Body of pancreas (tissue), 4 donors: Measurements from ENCODE around the gene FOXP1. TPM values are rescaled to one million over a fixed set of nuclear protein-coding genes. Genes with fewer than 3 reads are reported as not detected.

Source experiments
- ATAC-seq: fragments of 150-250 bp; one replicate; pipeline ENCODE4 v1.9.1; 2016
- DNase-seq, 4 donors: peaks; one replicate each; pipeline ENCODE4 v3.0.0-alpha.2; 2019
- H3K27ac ChIP-seq, 4 donors: fragments of 200-600 bp; sonication (generic); 1 replicate in 3 of 4; 2 replicates in 1 of 4; pipeline versions ENCODE4 v1.5.1 to v1.6.1; 2016 to 2019; ENCODE audit warnings: mild to moderate bottlenecking in 1 of 4, mixed read lengths in 1 of 4, moderate library complexity in 1 of 4
- H3K27me3 ChIP-seq, 2 donors: fragments of 200-600 bp; sonication (generic); one replicate each; pipeline ENCODE4 v1.6.0; 2016; ENCODE audit warnings: mild to moderate bottlenecking in 1 of 2
- H3K36me3 ChIP-seq, 2 donors: fragments of 200-600 bp; sonication (generic); replicated peaks in 1 of 2; 2 replicates each; pipeline ENCODE4 v1.5.1; 2016; ENCODE audit warnings: low read depth in 2 of 2; ENCODE audit not compliant: insufficient read depth in 1 of 2
- H3K4me1 ChIP-seq: fragments of 200-600 bp; sonication (generic); one replicate; pipeline ENCODE4 v1.6.0; 2016
- H3K4me3 ChIP-seq, 2 donors: fragments of 200-600 bp; sonication (generic); 1 replicate in 1 of 2; 2 replicates in 1 of 2; pipeline ENCODE4 v1.5.1; 2016 to 2019
- H3K9me3 ChIP-seq, 3 donors: fragments of 200-600 bp; sonication (generic); 1 replicate in 2 of 3; 2 replicates in 1 of 3; pipeline ENCODE4 v1.5.1; 2016
- POLR2A ChIP-seq, 3 donors: fragments of 450-650 bp; IDR thresholded peaks; one replicate each; pipeline ENCODE4 v1.6.1; 2016; ENCODE audit warnings: antibody characterized with exemption in 3 of 3, mild to moderate bottlenecking in 2 of 3
- WGBS, 2 donors: methylation state at CpG; one replicate each; pipeline ENCODE4 v1.1.5; 2017; 5-methylcytosine and 5-hydroxymethylcytosine counted together
- intact Hi-C: fragments of 100-400 bp; cut with DNase I; formaldehyde crosslinking; loops from one replicate; pipeline ENCODE4 v1.15.1; 2023
- total RNA-seq, 2 donors: library from RNA; depleted of rRNA; stranded (reverse); fragments of >200 nt; gene quantifications; one replicate each; pipeline ENCODE4 v1.1.0, GENCODE V29; 2016
- TF ChIP-seq, protein P1 (sequence below), 7 experiments: fragments of 450-650 bp in 4 of 7; fragments of 200-600 bp in 3 of 7; sonication (generic) in 3 of 7; IDR thresholded peaks; one replicate each; pipeline ENCODE4 v1.5.1; 2016 to 2019; ENCODE audit warnings: antibody characterized with exemption in 7 of 7

FOXP1 gene
- total RNA-seq, 2 donors from 2014 or later = 85.7 to 86.1 TPM

GRCh38 chr3:71495708-71496472 is 87.6 kb downstream of the FOXP1 start:
- Histone ChIP-seq H3K36me3 (no peaks in the 10 kb centered on the region), H3K4me1 (peaks cover 16% of the 10 kb centered on the region), H3K9me3 (no peaks in the 10 kb centered on the region), H3K27ac (peak overlapping the region in 1 of 4 donors; percentile 17), H3K4me3 (no peak overlapping the region), H3K27me3 (no peaks in the 10 kb centered on the region)
- TF ChIP-seq, protein P1, sequence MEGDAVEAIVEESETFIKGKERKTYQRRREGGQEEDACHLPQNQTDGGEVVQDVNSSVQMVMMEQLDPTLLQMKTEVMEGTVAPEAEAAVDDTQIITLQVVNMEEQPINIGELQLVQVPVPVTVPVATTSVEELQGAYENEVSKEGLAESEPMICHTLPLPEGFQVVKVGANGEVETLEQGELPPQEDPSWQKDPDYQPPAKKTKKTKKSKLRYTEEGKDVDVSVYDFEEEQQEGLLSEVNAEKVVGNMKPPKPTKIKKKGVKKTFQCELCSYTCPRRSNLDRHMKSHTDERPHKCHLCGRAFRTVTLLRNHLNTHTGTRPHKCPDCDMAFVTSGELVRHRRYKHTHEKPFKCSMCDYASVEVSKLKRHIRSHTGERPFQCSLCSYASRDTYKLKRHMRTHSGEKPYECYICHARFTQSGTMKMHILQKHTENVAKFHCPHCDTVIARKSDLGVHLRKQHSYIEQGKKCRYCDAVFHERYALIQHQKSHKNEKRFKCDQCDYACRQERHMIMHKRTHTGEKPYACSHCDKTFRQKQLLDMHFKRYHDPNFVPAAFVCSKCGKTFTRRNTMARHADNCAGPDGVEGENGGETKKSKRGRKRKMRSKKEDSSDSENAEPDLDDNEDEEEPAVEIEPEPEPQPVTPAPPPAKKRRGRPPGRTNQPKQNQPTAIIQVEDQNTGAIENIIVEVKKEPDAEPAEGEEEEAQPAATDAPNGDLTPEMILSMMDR (IDR thresholded peaks at IDR 0.05) = no peak
- ATAC-seq = no peak
- intact Hi-C loops = no loop called here
- DNase-seq = peak in 1 of 4 donors; percentile 10
- WGBS, 2 donors = 85 to 88% methylated on average over 5 of the region's 5 CpGs

GRCh38 chr3:71494212-71494611 is 89.3 kb downstream of the FOXP1 start:
- ATAC-seq (no peak), DNase-seq (no peak)
- Histone ChIP-seq H3K9me3 (no peaks in the 10 kb centered on the region), H3K27me3 (no peaks in the 10 kb centered on the region), H3K27ac (no peak overlapping the region), H3K4me1 (peaks cover 16% of the 10 kb centered on the region), H3K36me3 (no peaks in the 10 kb centered on the region), H3K4me3 (no peak overlapping the region)
- intact Hi-C loops = no loop called here
- 87 to 96% methylated on average over 5 of the region's 5 CpGs for WGBS, 2 donors
- TF ChIP-seq, protein P1 (IDR thresholded peaks at IDR 0.05) = no peak
- no peak for TF ChIP-seq POLR2A (IDR thresholded peaks at IDR 0.05)

- intact Hi-C loops = no loop called here
- ATAC-seq (no peak), DNase-seq (no peak)
- Histone ChIP-seq H3K36me3 (no peaks in the 10 kb centered on the region), H3K4me3 (no peak overlapping the region), H3K4me1 (peaks cover 14% of the 10 kb centered on the region), H3K9me3 (no peaks in the 10 kb centered on the region), H3K27me3 (no peaks in the 10 kb centered on the region), H3K27ac (no peak overlapping the region)
- TF ChIP-seq, protein P1 (IDR thresholded peaks at IDR 0.05) = no peak
- TF ChIP-seq POLR2A (IDR thresholded peaks at IDR 0.05) = no peak
- WGBS, 2 donors = 80 to 90% methylated on average over 9 of the region's 9 CpGs
Observed at GRCh38 chr3:71492974-71493771, 90.4 kb downstream of the FOXP1 start.

GRCh38 chr3:71492566-71492965 is 91.0 kb downstream of the FOXP1 start:
- DNase-seq = no peak
- Histone ChIP-seq H3K27ac (no peak overlapping the region), H3K36me3 (no peaks in the 10 kb centered on the region), H3K9me3 (no peaks in the 10 kb centered on the region), H3K27me3 (no peaks in the 10 kb centered on the region), H3K4me1 (peaks cover 8% of the 10 kb centered on the region), H3K4me3 (no peak overlapping the region)
- no peak for ATAC-seq
- no peak for TF ChIP-seq POLR2A (IDR thresholded peaks at IDR 0.05)
- TF ChIP-seq, protein P1 (IDR thresholded peaks at IDR 0.05) = no peak
- intact Hi-C loops = no loop called here
